NCI-H2227 treated with DMSO at 0.1 percent for 48 hours (cell line): ENCODE data around the gene ZNF488.
"Not testable (repeated sequence)": the region's sequence is repeated elsewhere in the genome, so short reads cannot be mapped to it uniquely, and the experiment has no call there.

Source experiments
- DNase-seq: peaks from one replicate; lab custom pipeline; 2025; lab: John Stamatoyannopoulos, UW

Gene ZNF488

GRCh38 chr10:47409866-47410256 lies 25.8 kb upstream of the ZNF488 start:
- DNase-seq, result no peak

GRCh38 chr10:47409171-47409865 lies 25.2 kb upstream of the ZNF488 start:
- no peak for DNase-seq

- no peak for DNase-seq
Observed at GRCh38 chr10:47408606-47409005, 24.5 kb upstream of the ZNF488 start.

GRCh38 chr10:47406870-47407691 lies 23.0 kb upstream of the ZNF488 start:
- DNase-seq, result no peak

- DNase-seq, result no peak
Observed at GRCh38 chr10:47406548-47406869, 22.4 kb upstream of the ZNF488 start.

GRCh38 chr10:47405857-47406547 lies 21.9 kb upstream of the ZNF488 start:
- DNase-seq, result no peak

GRCh38 chr10:47404937-47405336 lies 20.8 kb upstream of the ZNF488 start:
- DNase-seq, result no peak

GRCh38 chr10:47404446-47404845 lies 20.4 kb upstream of the ZNF488 start:
- no peak for DNase-seq

GRCh38 chr10:47403446-47404318 lies 19.6 kb upstream of the ZNF488 start:
- no peak for DNase-seq

- DNase-seq, result no peak
Observed at GRCh38 chr10:47402641-47403301, 18.7 kb upstream of the ZNF488 start.

- DNase-seq, result no peak
Observed at GRCh38 chr10:47401874-47402640, 18.0 kb upstream of the ZNF488 start.

- no peak for DNase-seq
Observed at GRCh38 chr10:47401210-47401609, 17.1 kb upstream of the ZNF488 start.

- DNase-seq, result no peak
Observed at GRCh38 chr10:47400786-47401185, 16.7 kb upstream of the ZNF488 start.

GRCh38 chr10:47400251-47400650 lies 16.2 kb upstream of the ZNF488 start:
- no peak for DNase-seq

- DNase-seq, result no peak
Observed at GRCh38 chr10:47397256-47397655, 13.2 kb upstream of the ZNF488 start.

- no peak for DNase-seq
Observed at GRCh38 chr10:47396311-47396717, 12.2 kb upstream of the ZNF488 start.

GRCh38 chr10:47389619-47390018 lies 5.5 kb upstream of the ZNF488 start:
- no peak for DNase-seq

GRCh38 chr10:47388879-47389278 lies 4.8 kb upstream of the ZNF488 start:
- DNase-seq, result no peak

GRCh38 chr10:47386104-47386503 lies 2.0 kb upstream of the ZNF488 start:
- not testable (repeated sequence) for DNase-seq

GRCh38 chr10:47383261-47384147 lies 589 bp downstream of the ZNF488 start:
- no peak for DNase-seq
